ENCODE data around the gene PLIN4. TPM values are rescaled to one million over a fixed set of nuclear protein-coding genes. Genes with fewer than 3 reads are reported as not detected.

The PLIN4 gene
- total and polyA plus RNA-seq, 9 of the 15 experiments (the other 6 are each of a cell fraction or from before 2014, with no cell fraction given) = 0.04 to 0.16 (median 0.07) TPM; not detected in 3

GRCh38 chr19:4456476-4456842 is 61.8 kb downstream of the PLIN4 start (continued):
- no peak for TF ChIP-seq REST (IDR thresholded peaks at IDR 0.05; ENCODE audit: borderline replicate concordance)
- no peak for TF ChIP-seq REST (CRISPR knock-in tag; IDR thresholded peaks at IDR 0.05; ENCODE audit: low read depth)
- TF ChIP-seq ZBTB7A (IDR thresholded peaks at IDR 0.05; ENCODE audit: borderline replicate concordance, control insufficient read depth, low read depth, low read length) = no peak
- TF ChIP-seq RBFOX2 (IDR thresholded peaks at IDR 0.05; ENCODE audit: low read depth, low read length) = peak; percentile 11; the same call in 1 of the 2 replicates
- TF ChIP-seq MCM3 (IDR thresholded peaks at IDR 0.05) = no peak
- no peak for TF ChIP-seq RERE (CRISPR knock-in tag; IDR thresholded peaks at IDR 0.05; ENCODE audit: borderline replicate concordance)
- TF ChIP-seq RBBP5 (IDR thresholded peaks at IDR 0.05; ENCODE audit: borderline replicate concordance, insufficient read depth, low read length, poor library complexity, severe bottlenecking) = peak; percentile 32
- no peak for TF ChIP-seq NR3C1 (CRISPR knock-in tag; IDR thresholded peaks at IDR 0.05)
- TF ChIP-seq CGGBP1 (CRISPR knock-in tag; IDR thresholded peaks at IDR 0.05) = no peak

Data from K562 (cell line).